GM21723 (cell line): ENCODE results near the gene ZSCAN1.

Experiments
- ATAC-seq: cut with Tn5 transposase; IDR thresholded peaks from one replicate; pipeline ENCODE4 v1.9.1; 2021; ENCODE audit warnings: mild to moderate bottlenecking, moderate library complexity; ENCODE audit not compliant: unreplicated experiment

ZSCAN1 gene

DNA sequence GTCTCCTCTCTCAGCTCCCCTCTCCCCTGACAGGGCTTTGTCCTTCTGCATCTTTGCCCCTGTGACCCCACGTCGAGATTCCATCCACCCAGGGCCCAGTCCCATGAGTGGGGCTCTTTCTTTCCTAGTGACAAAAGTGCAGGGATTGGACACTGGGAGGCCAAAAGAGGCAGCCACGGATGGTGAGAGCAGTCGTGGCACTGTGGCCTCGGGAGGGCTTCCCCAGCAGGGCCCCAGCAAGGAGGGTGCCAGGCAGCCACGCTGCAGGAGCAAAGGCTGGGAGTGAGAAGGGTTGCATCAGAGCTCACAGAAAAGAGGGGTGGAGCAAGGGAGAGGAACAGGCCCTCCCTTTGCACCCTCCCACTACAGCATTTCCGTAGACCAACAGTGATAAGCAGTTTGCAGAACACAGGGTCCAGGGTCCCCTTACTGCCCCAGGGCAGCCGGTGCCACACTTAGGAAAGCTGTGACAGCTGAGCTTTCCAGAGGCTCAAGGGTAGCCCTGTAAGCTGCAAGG lies 4.9 kb downstream of the ZSCAN1 start:
- ATAC-seq = no peak

GRCh38 chr19:58040751-58041525 lies 7.1 kb downstream of the ZSCAN1 start:
- no peak for ATAC-seq

- no peak for ATAC-seq
These were observed 8.9 kb downstream of the ZSCAN1 start for GRCh38 chr19:58042495-58043340.

DNA sequence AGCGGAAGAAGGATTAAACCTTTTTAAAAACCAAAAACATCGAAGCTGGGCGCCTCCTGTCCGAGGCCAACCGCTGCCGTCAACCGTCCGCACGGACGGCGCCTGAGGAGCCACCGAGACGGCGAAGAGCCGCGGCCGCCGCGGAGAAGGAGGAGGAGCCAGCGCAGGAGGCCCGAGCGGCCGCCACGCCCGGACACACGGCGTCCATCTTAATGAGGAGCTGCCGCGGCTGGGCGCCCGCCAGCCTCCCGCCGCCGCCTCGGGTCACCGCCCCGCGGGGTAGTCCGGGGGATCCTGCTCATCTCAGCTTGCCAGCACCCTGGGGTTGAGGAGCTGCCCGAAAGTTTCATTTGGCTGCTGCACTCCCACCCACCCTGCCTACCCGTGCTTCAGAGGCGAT lies 10.6 kb downstream of the ZSCAN1 start:
- no peak for ATAC-seq

DNA sequence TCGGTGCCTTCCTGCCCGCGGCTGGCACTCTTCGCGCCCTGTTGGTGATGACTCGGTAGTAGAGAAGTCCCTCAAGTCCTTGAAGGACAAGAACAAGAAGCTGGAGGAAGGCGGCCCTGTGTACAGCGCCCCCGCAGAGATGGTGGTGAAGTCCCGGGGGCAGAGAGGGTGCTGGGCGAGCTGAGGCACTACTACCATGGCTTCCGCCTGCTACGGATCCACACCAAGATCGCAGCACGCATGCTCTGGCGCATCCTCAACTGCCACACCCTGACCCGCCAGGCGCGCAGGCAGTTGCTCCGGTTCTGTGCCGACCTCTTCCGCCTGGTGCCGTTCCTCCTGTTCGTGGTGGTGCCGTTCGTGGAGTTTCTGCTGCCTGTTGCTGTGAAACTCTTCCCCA lies 11.1 kb downstream of the ZSCAN1 start:
- ATAC-seq = no peak

DNA sequence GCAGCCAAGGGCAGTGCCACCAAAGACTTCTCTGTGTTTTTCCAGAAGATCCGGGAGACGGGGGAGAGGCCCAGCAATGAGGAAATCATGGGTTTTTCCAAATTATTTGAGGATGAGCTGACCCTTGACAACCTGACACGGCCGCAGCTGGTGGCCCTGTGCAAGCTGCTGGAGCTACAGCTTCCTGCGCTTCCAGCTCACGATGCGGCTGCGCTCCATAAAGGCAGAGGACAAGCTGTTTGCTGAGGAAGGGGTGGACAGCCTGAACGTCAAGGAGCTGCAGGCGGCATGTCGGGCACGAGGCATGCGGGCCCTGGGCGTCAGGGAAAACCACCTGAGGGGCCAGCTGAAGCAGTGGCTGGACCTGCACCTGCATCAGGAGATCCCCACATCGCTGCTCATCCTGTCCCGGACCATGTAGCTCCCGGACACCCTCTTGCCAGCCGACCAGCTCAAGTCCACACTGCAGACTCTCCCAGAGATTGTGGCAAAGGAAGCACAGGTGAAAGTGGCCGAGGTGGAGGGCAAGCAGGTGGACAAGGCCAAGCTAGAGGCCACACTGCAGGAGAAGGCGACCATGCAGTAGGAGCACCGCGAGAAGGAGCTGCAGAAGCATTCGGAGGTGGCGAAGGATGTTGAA lies 11.7 kb downstream of the ZSCAN1 start:
- ATAC-seq = no peak

DNA sequence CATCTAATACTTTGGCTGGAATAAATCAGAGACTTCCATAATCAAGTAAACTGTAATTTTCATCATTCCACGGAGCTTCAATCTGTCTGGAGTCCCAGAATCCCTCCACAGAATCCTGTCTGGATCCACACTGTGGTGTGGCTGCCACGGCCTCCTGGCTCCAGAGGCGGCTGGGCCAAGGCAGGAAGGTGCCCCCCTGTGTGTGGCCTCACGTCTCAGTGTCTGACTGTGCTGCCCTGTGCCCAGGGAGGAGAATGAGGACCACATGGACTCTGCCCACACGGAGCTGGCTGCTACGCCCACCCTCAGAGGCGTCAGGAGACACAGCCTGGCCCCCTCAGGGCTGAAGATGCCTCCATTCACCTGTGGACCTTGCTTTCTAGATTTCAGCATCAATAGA lies 13.0 kb downstream of the ZSCAN1 start:
- no peak for ATAC-seq

DNA sequence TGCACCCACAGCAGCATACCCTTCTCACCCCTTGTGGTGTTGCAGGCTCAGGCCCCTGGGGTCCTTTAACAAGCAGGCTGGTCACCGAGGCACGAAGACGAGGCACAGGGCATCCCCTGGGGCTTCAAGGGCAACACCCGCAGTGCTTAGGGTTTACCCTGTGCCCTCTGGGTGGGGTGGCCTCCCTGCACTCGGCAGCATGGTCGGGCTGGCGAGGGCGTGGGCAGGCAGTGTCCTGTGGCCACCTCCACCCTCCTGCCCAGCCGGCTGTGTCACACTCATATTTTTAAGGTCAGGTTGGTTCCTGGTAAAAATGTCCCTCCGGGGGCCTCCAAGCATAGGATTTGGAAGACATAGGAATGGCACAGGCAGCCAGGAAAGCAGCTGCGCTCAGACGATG lies 13.8 kb downstream of the ZSCAN1 start:
- no peak for ATAC-seq

GRCh38 chr19:58052256-58052655 lies 18.4 kb downstream of the ZSCAN1 start:
- no peak for ATAC-seq

DNA sequence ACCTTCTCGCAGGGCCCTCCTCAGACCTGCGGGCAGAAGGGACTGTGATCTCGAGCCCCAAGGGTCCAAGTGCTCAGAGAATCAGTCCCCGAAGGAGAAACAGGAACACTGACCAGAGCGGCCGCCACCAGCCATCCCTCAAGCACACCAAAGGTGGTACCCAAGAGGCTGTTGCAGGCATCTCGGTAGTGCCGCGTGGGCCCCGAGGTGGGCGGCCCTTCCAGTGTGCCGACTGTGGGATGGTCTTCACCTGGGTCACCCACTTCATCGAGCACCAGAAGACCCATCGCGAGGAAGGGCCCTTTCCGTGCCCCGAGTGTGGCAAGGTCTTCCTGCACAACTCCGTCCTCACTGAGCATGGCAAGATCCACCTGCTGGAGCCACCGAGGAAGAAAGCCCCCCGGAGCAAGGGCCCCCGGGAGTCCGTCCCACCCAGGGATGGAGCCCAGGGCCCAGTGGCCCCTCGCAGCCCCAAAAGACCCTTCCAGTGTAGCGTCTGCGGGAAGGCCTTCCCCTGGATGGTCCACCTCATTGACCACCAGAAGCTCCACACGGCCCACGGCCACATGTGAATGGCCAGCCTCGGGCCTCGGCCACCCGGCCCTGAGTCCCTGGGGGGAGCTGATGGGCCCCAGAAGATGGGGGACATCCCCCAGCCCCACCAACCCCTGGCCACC lies 19.8 kb downstream of the ZSCAN1 start:
- ATAC-seq = no peak

GRCh38 chr19:58054901-58055874 lies 21.4 kb downstream of the ZSCAN1 start:
- ATAC-seq = no peak

GRCh38 chr19:58056261-58056660 lies 22.4 kb downstream of the ZSCAN1 start:
- ATAC-seq = no peak

DNA sequence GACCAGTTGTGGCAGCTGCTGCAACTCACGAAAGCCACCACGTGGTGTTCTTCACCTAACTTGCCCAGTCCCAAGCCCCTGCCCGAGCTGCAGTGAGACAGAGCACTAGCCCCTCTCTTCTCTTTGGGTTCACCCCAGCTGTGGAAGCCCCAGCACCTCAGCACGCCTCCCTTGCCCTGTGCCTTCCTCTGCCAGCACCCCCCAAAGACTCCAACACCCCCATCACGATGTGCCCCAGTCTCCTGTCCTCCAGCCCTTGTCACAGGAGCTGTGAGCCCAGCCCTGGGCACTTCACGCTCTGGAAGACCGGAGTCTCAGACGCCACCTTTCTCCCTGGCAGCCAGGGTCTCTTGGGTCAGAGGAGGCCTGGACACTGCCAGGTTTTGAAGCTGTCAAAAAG lies 23.0 kb downstream of the ZSCAN1 start:
- no peak for ATAC-seq

- no peak for ATAC-seq
These were observed 24.6 kb downstream of the ZSCAN1 start for GRCh38 chr19:58058467-58058866.

DNA sequence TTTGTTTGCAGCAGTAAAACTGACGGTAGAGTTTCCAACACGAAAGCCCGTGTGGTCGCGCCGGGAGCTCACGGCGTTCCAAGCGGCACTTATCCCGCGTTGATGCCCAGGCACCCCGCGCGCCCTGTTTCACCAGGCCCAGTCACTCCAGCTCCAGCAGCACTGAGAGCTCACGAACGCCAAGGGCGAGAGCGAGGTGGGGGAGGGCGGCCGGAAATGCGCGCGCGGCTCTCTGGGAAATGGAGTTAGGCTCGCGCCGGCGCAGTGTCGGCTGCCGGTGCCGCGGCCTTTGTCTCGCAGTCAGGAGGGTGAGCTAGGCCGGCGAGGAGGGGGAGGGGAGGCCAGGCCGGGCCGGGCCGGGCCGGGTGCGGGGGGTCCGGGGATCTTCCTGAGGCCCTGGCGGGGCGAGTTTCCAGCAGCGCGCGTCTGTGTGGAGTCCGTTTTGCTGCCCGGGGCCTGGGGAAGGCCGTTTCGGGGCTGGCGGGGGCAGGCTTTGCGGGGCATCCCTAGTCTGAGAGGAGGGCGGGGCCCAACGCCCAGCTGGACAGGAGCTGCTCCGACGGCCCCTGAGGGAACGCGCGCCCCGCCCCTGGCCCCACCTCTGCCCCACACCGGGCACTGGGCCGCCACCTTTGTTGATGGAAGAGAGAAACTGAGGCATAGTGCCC lies 25.3 kb downstream of the ZSCAN1 start, which contains the start of gene ZNF135:
ZNF135 (plus strand) TSS at position 280 of the 668 bp plus-strand sequence. CDS start 721 bp downstream, outside the sequence.
- ATAC-seq = no peak

GRCh38 chr19:58059671-58060078 lies 25.9 kb downstream of the ZSCAN1 start:
- no peak for ATAC-seq

DNA sequence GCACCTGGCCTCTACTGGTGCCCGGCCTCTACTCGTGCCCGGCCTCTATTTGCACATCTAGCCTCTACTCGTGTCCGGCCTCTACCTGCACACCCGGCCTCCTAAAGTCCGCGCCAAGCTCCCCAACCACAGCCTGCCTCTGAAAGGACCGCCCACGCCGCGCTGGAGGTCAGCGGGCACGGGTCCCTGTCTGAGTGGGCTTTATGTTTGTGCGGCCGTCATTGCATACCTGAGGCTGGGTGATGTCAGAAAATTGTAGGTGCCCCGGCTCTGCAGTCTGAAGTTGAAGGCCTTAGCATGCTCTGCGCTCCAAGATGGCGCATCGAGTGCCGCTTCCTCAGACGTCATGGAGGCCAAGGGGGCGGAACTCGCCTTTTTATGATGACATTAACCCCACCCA lies 26.4 kb downstream of the ZSCAN1 start:
- ATAC-seq = no peak

DNA sequence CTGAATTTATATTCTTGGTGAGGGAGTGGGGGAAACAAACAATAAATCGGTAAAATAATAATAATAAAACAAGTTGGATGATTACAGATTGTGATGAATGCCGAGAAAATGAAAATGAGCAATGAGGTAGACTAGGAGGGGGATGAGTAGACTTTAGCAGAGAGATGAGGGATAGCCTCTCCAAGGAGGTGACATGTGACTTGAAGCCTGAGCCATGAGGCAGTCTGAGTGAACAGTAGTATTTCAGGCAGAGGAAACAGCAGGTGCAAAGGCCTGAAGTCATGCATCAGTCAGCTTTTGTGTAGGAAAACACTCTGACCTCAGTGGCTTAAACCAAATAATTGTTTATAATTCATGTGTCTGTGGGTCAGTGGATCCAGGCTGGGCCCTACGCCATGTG lies 29.9 kb downstream of the ZSCAN1 start:
- no peak for ATAC-seq
